Measurements from ENCODE around the gene HOXB7.

DNA sequence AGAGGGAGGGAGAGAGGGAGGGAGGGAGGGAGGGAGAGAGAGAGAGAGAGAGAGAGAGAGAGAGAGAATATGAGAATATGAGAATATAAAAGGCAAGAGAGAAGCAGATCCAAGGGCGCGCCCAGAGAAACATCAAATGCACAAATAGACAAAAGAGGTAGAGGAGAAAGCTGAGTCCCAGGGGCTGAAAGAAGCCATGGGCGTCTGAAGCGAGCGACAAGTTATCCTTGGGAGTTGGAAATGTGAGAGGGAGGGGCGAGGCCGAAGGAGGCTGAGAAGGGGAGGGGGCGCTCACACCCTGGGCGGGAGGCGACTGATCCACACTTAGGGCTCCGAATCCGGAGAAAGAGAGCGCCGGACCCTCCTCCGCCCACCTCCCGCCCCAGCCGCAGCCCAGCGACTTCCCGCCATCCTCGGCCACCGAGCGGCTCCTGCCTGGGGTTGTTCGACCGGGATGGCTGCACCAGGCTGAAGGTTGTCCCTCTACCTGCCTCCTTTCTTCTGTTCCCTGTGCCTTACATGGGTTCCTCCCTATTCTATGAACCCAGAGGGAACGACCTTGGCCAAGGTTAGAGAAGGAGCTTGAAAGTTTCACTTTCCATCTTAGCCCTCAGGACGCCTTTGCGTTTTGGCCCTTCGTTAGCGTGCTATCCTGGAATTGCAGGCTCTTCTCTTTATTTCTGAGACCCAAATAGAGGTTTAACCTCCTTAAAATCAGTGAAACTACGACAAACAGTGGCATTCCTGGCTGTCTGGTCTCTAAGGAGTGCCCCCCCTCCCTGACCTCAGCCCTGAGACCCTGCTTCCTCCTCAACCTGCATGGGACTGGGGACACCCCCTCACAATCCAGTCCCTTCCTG is 36.5 kb upstream of the HOXB7 start:
- TF ChIP-seq, protein P1, sequence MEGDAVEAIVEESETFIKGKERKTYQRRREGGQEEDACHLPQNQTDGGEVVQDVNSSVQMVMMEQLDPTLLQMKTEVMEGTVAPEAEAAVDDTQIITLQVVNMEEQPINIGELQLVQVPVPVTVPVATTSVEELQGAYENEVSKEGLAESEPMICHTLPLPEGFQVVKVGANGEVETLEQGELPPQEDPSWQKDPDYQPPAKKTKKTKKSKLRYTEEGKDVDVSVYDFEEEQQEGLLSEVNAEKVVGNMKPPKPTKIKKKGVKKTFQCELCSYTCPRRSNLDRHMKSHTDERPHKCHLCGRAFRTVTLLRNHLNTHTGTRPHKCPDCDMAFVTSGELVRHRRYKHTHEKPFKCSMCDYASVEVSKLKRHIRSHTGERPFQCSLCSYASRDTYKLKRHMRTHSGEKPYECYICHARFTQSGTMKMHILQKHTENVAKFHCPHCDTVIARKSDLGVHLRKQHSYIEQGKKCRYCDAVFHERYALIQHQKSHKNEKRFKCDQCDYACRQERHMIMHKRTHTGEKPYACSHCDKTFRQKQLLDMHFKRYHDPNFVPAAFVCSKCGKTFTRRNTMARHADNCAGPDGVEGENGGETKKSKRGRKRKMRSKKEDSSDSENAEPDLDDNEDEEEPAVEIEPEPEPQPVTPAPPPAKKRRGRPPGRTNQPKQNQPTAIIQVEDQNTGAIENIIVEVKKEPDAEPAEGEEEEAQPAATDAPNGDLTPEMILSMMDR (conservative IDR thresholded peaks at IDR 0.05; ENCODE audit: low read depth in 2 of 2) = no peak
- TF ChIP-seq CREB1 (CRISPR knock-in tag; IDR thresholded peaks at IDR 0.05; ENCODE audit: low read depth) (no peak), JUNB (IDR thresholded peaks at IDR 0.05; ENCODE audit: unreplicated experiment) (no peak), POLR2AphosphoS5 (IDR thresholded peaks at IDR 0.05; ENCODE audit: low read depth) (no peak), EZH2 (IDR thresholded peaks at IDR 0.05; ENCODE audit: low read depth, unreplicated experiment) (peak; percentile 48), ZNF331 (CRISPR knock-in tag; IDR thresholded peaks at IDR 0.05; ENCODE audit: low read depth) (no peak), EZH2phosphoT487 (IDR thresholded peaks at IDR 0.05; ENCODE audit: unreplicated experiment) (no peak), ZNF114 (CRISPR knock-in tag; IDR thresholded peaks at IDR 0.05) (no peak), NANOG (IDR thresholded peaks at IDR 0.05; ENCODE audit: borderline replicate concordance) (no peak), STAT1 (IDR thresholded peaks at IDR 0.05; ENCODE audit: unreplicated experiment) (no peak)
- TF ChIP-seq, protein P2, sequence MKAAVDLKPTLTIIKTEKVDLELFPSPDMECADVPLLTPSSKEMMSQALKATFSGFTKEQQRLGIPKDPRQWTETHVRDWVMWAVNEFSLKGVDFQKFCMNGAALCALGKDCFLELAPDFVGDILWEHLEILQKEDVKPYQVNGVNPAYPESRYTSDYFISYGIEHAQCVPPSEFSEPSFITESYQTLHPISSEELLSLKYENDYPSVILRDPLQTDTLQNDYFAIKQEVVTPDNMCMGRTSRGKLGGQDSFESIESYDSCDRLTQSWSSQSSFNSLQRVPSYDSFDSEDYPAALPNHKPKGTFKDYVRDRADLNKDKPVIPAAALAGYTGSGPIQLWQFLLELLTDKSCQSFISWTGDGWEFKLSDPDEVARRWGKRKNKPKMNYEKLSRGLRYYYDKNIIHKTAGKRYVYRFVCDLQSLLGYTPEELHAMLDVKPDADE (IDR thresholded peaks at IDR 0.05) = no peak
- TF ChIP-seq, protein P3, sequence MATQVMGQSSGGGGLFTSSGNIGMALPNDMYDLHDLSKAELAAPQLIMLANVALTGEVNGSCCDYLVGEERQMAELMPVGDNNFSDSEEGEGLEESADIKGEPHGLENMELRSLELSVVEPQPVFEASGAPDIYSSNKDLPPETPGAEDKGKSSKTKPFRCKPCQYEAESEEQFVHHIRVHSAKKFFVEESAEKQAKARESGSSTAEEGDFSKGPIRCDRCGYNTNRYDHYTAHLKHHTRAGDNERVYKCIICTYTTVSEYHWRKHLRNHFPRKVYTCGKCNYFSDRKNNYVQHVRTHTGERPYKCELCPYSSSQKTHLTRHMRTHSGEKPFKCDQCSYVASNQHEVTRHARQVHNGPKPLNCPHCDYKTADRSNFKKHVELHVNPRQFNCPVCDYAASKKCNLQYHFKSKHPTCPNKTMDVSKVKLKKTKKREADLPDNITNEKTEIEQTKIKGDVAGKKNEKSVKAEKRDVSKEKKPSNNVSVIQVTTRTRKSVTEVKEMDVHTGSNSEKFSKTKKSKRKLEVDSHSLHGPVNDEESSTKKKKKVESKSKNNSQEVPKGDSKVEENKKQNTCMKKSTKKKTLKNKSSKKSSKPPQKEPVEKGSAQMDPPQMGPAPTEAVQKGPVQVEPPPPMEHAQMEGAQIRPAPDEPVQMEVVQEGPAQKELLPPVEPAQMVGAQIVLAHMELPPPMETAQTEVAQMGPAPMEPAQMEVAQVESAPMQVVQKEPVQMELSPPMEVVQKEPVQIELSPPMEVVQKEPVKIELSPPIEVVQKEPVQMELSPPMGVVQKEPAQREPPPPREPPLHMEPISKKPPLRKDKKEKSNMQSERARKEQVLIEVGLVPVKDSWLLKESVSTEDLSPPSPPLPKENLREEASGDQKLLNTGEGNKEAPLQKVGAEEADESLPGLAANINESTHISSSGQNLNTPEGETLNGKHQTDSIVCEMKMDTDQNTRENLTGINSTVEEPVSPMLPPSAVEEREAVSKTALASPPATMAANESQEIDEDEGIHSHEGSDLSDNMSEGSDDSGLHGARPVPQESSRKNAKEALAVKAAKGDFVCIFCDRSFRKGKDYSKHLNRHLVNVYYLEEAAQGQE (IDR thresholded peaks at IDR 0.05; ENCODE audit: unreplicated experiment) = no peak
- TF ChIP-seq, protein P4, sequence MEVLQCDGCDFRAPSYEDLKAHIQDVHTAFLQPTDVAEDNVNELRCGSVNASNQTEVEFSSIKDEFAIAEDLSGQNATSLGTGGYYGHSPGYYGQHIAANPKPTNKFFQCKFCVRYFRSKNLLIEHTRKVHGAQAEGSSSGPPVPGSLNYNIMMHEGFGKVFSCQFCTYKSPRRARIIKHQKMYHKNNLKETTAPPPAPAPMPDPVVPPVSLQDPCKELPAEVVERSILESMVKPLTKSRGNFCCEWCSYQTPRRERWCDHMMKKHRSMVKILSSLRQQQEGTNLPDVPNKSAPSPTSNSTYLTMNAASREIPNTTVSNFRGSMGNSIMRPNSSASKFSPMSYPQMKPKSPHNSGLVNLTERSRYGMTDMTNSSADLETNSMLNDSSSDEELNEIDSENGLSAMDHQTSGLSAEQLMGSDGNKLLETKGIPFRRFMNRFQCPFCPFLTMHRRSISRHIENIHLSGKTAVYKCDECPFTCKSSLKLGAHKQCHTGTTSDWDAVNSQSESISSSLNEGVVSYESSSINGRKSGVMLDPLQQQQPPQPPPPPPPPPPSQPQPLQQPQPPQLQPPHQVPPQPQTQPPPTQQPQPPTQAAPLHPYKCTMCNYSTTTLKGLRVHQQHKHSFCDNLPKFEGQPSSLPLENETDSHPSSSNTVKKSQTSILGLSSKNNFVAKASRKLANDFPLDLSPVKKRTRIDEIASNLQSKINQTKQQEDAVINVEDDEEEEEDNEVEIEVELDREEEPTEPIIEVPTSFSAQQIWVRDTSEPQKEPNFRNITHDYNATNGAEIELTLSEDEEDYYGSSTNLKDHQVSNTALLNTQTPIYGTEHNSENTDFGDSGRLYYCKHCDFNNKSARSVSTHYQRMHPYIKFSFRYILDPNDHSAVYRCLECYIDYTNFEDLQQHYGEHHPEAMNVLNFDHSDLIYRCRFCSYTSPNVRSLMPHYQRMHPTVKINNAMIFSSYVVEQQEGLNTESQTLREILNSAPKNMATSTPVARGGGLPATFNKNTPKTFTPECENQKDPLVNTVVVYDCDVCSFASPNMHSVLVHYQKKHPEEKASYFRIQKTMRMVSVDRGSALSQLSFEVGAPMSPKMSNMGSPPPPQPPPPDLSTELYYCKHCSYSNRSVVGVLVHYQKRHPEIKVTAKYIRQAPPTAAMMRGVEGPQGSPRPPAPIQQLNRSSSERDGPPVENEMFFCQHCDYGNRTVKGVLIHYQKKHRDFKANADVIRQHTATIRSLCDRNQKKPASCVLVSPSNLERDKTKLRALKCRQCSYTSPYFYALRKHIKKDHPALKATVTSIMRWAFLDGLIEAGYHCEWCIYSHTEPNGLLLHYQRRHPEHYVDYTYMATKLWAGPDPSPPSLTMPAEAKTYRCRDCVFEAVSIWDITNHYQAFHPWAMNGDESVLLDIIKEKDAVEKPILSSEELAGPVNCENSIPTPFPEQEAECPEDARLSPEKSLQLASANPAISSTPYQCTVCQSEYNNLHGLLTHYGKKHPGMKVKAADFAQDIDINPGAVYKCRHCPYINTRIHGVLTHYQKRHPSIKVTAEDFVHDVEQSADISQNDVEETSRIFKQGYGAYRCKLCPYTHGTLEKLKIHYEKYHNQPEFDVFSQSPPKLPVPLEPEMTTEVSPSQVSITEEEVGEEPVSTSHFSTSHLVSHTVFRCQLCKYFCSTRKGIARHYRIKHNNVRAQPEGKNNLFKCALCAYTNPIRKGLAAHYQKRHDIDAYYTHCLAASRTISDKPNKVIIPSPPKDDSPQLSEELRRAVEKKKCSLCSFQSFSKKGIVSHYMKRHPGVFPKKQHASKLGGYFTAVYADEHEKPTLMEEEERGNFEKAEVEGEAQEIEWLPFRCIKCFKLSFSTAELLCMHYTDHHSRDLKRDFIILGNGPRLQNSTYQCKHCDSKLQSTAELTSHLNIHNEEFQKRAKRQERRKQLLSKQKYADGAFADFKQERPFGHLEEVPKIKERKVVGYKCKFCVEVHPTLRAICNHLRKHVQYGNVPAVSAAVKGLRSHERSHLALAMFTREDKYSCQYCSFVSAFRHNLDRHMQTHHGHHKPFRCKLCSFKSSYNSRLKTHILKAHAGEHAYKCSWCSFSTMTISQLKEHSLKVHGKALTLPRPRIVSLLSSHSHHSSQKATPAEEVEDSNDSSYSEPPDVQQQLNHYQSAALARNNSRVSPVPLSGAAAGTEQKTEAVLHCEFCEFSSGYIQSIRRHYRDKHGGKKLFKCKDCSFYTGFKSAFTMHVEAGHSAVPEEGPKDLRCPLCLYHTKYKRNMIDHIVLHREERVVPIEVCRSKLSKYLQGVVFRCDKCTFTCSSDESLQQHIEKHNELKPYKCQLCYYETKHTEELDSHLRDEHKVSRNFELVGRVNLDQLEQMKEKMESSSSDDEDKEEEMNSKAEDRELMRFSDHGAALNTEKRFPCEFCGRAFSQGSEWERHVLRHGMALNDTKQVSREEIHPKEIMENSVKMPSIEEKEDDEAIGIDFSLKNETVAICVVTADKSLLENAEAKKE (CRISPR knock-in tag; IDR thresholded peaks at IDR 0.05) = no peak

Data from GM23338 (cell line).